LNCAP (cell line): ENCODE measurements around the gene LEMD1.

Source experiments
- CTCF ChIP-seq: fragments of 450-650 bp; IDR thresholded peaks from 2 replicates; pipeline ENCODE4 v1.5.1; 2017; ENCODE audit warnings: mild to moderate bottlenecking

The LEMD1 gene, protein sequence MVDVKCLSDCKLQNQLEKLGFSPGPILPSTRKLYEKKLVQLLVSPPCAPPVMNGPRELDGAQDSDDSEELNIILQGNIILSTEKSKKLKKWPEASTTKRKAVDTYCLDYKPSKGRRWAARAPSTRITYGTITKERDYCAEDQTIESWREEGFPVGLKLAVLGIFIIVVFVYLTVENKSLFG

GRCh38 chr1:205421798-205422197, at the start of gene LEMD1:
Gene LEMD1, minus strand, starts transcription at chr1:205422056. Its CDS starts 1,520 bp downstream, at chr1:205420536.
- TF ChIP-seq CTCF = no peak

DNA sequence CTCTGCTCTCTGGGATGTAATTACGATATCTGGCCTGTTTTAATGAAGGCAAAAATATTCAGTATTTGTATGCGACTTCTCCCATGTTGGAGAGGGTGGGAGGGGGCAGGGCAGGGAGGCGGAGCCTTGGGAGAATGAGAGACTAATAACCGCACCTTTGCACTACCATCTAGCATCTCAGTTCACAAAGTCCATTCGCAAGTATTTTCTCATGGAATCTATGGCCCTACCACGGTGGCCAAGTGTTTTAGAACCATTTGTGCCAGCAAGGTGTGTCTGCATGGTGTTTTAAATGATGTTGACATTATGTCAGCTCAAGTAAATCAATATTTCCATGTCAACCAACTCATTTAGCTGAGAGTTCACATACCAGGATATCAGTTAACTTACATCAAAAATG, 48.3 kb upstream of the LEMD1 start:
- TF ChIP-seq CTCF = no peak

DNA sequence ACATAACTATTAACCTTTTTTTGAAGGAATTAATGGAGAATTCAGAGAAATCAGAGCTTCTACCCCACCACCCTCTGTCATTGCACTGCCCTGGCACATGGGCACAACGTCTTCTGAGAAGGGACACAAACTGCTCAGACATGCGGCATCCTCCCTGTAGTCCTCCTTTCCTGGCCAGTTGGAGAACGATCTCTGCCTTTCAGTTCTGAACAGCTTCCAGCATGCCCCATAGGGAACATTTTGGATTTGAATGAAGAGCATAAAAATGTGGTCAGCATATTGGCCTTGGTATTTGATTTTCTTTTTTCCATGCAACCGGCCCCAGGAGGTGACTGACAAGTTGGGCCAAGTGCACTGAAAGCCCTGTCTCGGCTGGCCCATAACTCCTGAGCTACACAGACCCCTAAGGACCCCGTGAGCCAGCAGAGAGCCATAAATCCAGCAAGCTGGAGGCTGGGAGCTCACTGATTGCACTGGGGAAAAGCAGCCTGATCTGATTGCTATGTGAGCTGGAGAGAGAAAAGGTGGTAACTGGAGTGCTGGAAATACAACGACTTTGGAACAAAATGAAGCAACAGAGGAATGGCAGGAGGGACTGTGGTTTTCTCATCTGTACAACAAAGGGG, 44.9 kb upstream of the LEMD1 start:
- TF ChIP-seq CTCF = no peak

DNA sequence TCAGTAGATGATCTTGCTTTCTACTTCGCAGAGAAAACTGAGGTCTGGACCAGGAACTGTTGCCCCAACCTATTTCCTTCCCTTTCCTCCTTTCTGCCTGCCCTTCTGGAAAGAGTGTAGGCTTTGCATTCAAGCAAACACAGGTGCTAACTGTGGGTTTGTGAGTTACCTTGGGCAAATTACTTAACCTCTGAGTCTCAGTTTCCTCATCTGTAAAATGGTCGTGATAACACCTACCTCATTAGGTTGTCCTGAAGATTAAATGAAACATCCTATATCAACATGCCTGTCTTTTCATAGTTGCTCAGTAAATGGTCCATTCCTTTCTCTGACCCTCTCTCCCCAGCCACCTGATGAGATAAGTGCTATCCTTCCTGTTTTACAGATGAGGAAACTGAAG, 43.5 kb upstream of the LEMD1 start:
- no peak for TF ChIP-seq CTCF

DNA sequence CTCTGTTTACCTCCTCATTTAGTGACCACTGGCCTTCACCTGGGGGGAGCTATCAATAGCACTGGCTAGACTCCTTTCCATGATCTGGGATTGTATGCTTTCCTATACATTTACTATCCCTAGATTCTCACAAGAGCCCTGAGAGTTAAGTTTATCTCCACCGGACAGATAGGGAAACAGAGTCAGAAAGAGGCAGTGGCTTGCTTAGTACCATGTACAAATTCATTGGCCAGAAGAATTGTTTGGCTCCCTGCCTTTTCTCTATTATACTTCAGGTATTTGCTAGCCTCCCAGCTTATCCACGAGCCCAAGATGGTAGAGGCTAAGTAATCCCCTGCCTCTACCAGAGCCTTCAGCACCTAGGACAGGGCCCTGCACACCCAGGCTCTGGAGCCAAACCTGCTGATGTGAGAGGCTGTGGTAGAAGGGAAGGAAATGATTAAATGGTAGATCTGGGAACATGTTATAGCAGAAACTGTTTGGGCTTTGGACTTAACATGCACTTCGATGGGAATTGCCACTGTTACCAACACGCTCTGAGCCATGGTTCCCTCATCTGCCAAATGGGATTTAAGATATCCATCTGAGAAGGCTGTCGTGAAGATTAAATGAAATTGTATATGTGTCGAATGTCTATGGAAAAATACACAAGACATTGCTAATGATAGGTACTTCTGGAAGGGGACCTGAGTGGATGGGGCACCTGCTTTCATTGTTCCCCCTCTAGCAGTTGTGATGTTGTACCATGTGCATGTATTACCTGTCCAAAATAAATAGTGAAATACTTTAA, 37.1 kb upstream of the LEMD1 start:
- TF ChIP-seq CTCF = no peak

- no peak for TF ChIP-seq CTCF
Measured at GRCh38 chr1:205456868-205457745, 35.3 kb upstream of the LEMD1 start.

GRCh38 chr1:205456383-205456867, 34.6 kb upstream of the LEMD1 start:
- no peak for TF ChIP-seq CTCF
